ENCODE data around the gene DARS1.

GRCh38 chr2:135986507-135986906 lies 1.1 kb upstream of the DARS1 start:
- TF ChIP-seq, protein P1, sequence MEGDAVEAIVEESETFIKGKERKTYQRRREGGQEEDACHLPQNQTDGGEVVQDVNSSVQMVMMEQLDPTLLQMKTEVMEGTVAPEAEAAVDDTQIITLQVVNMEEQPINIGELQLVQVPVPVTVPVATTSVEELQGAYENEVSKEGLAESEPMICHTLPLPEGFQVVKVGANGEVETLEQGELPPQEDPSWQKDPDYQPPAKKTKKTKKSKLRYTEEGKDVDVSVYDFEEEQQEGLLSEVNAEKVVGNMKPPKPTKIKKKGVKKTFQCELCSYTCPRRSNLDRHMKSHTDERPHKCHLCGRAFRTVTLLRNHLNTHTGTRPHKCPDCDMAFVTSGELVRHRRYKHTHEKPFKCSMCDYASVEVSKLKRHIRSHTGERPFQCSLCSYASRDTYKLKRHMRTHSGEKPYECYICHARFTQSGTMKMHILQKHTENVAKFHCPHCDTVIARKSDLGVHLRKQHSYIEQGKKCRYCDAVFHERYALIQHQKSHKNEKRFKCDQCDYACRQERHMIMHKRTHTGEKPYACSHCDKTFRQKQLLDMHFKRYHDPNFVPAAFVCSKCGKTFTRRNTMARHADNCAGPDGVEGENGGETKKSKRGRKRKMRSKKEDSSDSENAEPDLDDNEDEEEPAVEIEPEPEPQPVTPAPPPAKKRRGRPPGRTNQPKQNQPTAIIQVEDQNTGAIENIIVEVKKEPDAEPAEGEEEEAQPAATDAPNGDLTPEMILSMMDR (IDR thresholded peaks at IDR 0.05; ENCODE audit: low read depth, low read length), result no peak
- no peak for TF ChIP-seq EZH2phosphoT487 (IDR thresholded peaks at IDR 0.05; ENCODE audit: low read depth)
